ENCODE data around the gene LAYN. TPM values are rescaled to one million over a fixed set of nuclear protein-coding genes. Genes with fewer than 3 reads are reported as not detected.

The LAYN gene
- total RNA-seq, result 15.0 TPM
- long read RNA-seq, transcript LAYN-201 (7 exons, 2,066 nt), result major isoform, 23 of 29 reads
- long read RNA-seq, partial matches to known transcripts, result 1 of 29 reads
- long read RNA-seq, other reads (novel, unspliced or antisense), result 2 of 29 reads

GRCh38 chr11:111540114-111540936 lies at the start of gene LAYN:
Gene LAYN, plus strand, starts transcription at chr11:111540720. Its CDS starts 124 bp downstream, at chr11:111540844.
- H3K27me3 ChIP-seq (ENCODE audit: low read depth), result peaks cover 11% of the 10 kb centered on the region
- no peak for TF ChIP-seq CTCF (IDR thresholded peaks at IDR 0.05)
- peak within 1 kb of the TSS; percentile 71 for H3K4me3 ChIP-seq
- peak; percentile 70 for DNase-seq
- no peaks in the 10 kb centered on the region for H3K9me3 ChIP-seq
- ATAC-seq, result peak; percentile 78 to 87
- H3K36me3 ChIP-seq, result no peaks in the 10 kb centered on the region
- peaks cover 28% of the 10 kb centered on the region for H3K4me1 ChIP-seq
- intact Hi-C loops (cut with DNase I), result no loop called here
- peak within 1 kb of the TSS; percentile 78 for H3K27ac ChIP-seq

- no peaks in the 10 kb centered on the region for H3K27me3 ChIP-seq (ENCODE audit: low read depth)
- TF ChIP-seq CTCF (IDR thresholded peaks at IDR 0.05), result no peak
- ATAC-seq (no peak), DNase-seq (no peak)
- no peaks in the 10 kb centered on the region for H3K36me3 ChIP-seq
- H3K9me3 ChIP-seq, result no peaks in the 10 kb centered on the region
- H3K27ac ChIP-seq, result no peak overlapping the region
- H3K4me1 ChIP-seq, result no peaks in the 10 kb centered on the region
- intact Hi-C loops (cut with DNase I), result no loop called here
- no peak overlapping the region for H3K4me3 ChIP-seq
Observed at GRCh38 chr11:111494040-111494439, 46.5 kb upstream of the LAYN start.

GRCh38 chr11:111499483-111499882 lies 41.0 kb upstream of the LAYN start:
- H3K4me3 ChIP-seq, result no peak overlapping the region
- ATAC-seq, result no peak
- no peaks in the 10 kb centered on the region for H3K9me3 ChIP-seq
- H3K36me3 ChIP-seq, result no peaks in the 10 kb centered on the region
- intact Hi-C loops (cut with DNase I), result no loop called here
- no peak overlapping the region for H3K27ac ChIP-seq
- no peaks in the 10 kb centered on the region for H3K27me3 ChIP-seq (ENCODE audit: low read depth)
- no peaks in the 10 kb centered on the region for H3K4me1 ChIP-seq
- no peak for DNase-seq
- TF ChIP-seq CTCF (IDR thresholded peaks at IDR 0.05), result no peak

GRCh38 chr11:111500481-111500880 lies 40.0 kb upstream of the LAYN start:
- ATAC-seq, result no peak
- Histone ChIP-seq H3K4me1 (no peaks in the 10 kb centered on the region), H3K36me3 (no peaks in the 10 kb centered on the region)

GRCh38 chr11:111502611-111503010 lies 37.9 kb upstream of the LAYN start:
- intact Hi-C loops (cut with DNase I), result no loop called here
- Histone ChIP-seq H3K27me3 (ENCODE audit: low read depth) (no peaks in the 10 kb centered on the region), H3K36me3 (no peaks in the 10 kb centered on the region), H3K4me1 (no peaks in the 10 kb centered on the region), H3K4me3 (no peak overlapping the region), H3K27ac (no peak overlapping the region), H3K9me3 (no peaks in the 10 kb centered on the region)
- ATAC-seq, result no peak
- TF ChIP-seq CTCF (IDR thresholded peaks at IDR 0.05), result no peak
- DNase-seq, result no peak

More at GRCh38 chr11:111500481-111500880, 40.0 kb upstream of the LAYN start:
- TF ChIP-seq CTCF (IDR thresholded peaks at IDR 0.05), result no peak
- no peaks in the 10 kb centered on the region for H3K27me3 ChIP-seq (ENCODE audit: low read depth)
- intact Hi-C loops (cut with DNase I), result no loop called here
- DNase-seq, result no peak
- no peak overlapping the region for H3K4me3 ChIP-seq
- H3K27ac ChIP-seq, result no peak overlapping the region
- no peaks in the 10 kb centered on the region for H3K9me3 ChIP-seq

Data from lower lobe of right lung (tissue), 2 donors.